SH-SY5Y (cell line): ENCODE data around the gene DENND5B.

Experiments used
- GATA2 ChIP-seq: IDR thresholded peaks from 2 replicates; pipeline ENCODE4 v1.6.1; 2011; ENCODE audit warnings: mild to moderate bottlenecking, low read depth, low read length
- GATA3 ChIP-seq: IDR thresholded peaks from 2 replicates; pipeline ENCODE4 v1.6.1; 2011; ENCODE audit warnings: low read depth, mild to moderate bottlenecking, low read length, moderate library complexity

DNA sequence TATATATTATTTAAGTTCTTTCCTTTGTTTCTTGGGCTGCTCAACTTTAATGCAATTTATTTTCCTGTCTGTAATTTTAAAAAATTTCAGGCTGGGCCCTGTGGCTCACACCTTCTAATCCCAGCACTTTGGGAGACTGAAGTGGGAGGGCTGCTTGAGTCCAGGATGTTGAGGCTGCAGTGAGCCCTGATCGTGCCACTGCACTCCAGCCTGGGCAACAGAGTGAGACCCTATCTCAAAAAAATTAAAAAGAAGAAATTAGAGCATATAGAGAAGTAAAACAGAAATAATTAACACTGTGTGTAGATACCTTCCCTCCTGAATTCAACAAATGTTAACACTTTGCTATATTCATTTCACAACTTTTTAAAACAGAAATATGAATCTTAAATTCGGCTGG, 74.2 kb downstream of the DENND5B start:
- TF ChIP-seq GATA2 (no peak), GATA3 (no peak)
